22Rv1 (cell line): ENCODE data around the gene AOPEP.
A peak's percentile ranks its signal among the peaks of the same experiment; 100 is the strongest.

Source experiments
- H3K27ac ChIP-seq: fragments of 450-650 bp; 2 replicates; pipeline ENCODE4 v1.5.1; 2017
- ZFX ChIP-seq: fragments of 450-650 bp; IDR thresholded peaks from 2 replicates; pipeline ENCODE4 v1.6.1; 2017; ENCODE audit warnings: antibody characterized with exemption, borderline replicate concordance
- TF ChIP-seq, protein P1 (sequence below): fragments of 450-650 bp; IDR thresholded peaks from 2 replicates; pipeline ENCODE4 v1.5.1; 2017; ENCODE audit warnings: mild to moderate bottlenecking

AOPEP gene

DNA sequence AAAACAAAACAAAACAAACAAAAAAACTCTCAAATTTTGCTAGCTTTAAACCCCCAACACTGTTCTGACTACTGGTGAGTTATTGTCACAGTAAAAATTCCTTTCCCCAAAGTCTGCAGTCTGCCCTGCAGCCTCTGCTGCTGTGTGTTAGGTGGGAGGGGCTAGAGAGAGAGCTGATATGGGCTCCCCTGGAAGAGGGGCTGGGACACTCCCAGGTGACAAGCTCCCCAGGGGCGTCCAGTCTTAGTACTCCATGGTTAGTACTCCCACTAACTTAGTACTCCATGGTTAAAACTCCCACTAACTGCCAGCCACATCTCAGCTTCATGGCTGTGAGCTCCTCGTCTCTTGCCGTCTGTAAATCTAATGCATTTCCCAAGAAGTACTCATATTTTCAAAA is 399.2 kb downstream of the AOPEP start:
- no peak overlapping the region for H3K27ac ChIP-seq
- TF ChIP-seq, protein P1, sequence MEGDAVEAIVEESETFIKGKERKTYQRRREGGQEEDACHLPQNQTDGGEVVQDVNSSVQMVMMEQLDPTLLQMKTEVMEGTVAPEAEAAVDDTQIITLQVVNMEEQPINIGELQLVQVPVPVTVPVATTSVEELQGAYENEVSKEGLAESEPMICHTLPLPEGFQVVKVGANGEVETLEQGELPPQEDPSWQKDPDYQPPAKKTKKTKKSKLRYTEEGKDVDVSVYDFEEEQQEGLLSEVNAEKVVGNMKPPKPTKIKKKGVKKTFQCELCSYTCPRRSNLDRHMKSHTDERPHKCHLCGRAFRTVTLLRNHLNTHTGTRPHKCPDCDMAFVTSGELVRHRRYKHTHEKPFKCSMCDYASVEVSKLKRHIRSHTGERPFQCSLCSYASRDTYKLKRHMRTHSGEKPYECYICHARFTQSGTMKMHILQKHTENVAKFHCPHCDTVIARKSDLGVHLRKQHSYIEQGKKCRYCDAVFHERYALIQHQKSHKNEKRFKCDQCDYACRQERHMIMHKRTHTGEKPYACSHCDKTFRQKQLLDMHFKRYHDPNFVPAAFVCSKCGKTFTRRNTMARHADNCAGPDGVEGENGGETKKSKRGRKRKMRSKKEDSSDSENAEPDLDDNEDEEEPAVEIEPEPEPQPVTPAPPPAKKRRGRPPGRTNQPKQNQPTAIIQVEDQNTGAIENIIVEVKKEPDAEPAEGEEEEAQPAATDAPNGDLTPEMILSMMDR: no peak
- no peak for TF ChIP-seq ZFX

DNA sequence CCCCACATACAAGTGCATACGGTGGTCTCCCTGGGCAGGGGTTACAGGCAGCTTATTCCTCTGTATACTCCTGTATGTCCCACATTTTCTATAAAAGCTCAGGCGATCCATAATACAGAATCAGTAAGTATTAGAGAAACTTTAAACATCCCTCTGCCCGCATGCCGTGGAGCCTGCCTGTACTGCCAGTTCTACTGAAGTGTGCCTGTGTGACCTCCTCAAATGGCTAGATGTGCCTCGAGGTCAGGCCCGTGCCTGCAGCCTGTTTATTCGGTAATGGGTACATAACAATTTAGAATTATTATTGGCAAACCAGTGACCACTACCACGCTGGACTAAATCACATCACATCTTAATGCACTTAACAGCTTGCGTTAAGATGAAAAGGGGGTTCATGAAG is 400.2 kb downstream of the AOPEP start:
- H3K27ac ChIP-seq: no peak overlapping the region
- no peak for TF ChIP-seq ZFX
- TF ChIP-seq, protein P1: no peak

DNA sequence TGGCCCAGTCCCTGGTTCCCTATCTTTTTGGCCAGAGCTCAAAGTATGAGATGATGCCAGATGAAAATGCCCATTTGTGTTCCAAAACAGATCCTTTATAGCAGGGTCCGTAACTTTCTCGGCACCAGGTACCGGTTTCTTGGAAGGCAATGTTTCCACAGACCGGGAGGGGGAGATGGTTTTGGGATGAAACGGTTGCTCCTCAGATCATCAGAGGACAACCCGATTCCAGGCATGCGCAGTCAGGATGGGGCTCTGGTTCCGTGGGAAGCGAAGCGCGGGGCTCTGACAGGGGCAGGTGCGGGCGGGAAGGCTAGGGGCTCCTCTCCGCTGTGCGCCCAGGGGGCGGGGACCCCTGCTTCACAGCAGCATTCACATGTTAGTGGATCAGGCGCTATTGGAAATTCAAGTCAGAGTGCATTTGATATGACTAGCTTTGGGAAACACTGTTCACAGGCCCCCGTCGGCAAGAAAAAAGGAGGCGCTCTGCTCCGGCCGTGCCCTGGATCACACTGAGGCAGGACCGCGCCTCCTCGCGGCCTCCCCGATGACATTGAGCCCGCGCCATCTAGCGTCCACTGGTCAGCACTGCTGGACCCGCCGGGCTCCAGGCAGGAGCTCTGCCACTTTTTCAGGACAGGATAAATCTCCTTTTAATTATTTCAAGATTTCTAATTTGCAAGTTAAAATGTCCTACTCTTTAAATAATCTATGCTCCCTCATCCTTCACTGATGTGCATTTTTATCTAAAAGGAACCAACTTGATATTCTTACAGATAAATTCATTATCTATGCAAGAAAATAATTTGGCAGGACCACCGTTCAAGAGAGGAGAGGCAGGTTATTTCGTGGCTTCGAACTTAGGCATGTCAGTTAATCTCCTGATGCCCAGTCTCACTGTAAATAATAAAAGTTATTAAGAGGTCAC is 401.0 kb downstream of the AOPEP start:
- H3K27ac ChIP-seq: no peak overlapping the region
- no peak for TF ChIP-seq ZFX
- TF ChIP-seq, protein P1: peak; percentile 98

DNA sequence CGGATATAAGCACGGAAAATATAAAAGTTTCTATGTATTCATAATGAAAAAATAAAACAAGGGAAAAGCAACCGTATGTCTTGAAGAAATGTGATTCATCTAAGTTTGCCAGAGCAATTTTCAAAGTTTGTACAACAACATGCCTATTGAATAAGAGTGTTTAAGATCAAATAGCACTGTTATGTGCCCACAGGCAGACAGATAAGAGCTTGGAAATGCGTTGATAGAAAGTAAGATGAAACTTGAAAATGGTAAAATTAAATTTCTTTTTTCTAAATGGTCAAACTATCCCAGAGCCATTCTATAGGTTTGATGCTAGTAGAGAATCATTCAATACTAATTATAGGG is 401.7 kb downstream of the AOPEP start:
- H3K27ac ChIP-seq: no peak overlapping the region
- TF ChIP-seq, protein P1: no peak
- no peak for TF ChIP-seq ZFX

DNA sequence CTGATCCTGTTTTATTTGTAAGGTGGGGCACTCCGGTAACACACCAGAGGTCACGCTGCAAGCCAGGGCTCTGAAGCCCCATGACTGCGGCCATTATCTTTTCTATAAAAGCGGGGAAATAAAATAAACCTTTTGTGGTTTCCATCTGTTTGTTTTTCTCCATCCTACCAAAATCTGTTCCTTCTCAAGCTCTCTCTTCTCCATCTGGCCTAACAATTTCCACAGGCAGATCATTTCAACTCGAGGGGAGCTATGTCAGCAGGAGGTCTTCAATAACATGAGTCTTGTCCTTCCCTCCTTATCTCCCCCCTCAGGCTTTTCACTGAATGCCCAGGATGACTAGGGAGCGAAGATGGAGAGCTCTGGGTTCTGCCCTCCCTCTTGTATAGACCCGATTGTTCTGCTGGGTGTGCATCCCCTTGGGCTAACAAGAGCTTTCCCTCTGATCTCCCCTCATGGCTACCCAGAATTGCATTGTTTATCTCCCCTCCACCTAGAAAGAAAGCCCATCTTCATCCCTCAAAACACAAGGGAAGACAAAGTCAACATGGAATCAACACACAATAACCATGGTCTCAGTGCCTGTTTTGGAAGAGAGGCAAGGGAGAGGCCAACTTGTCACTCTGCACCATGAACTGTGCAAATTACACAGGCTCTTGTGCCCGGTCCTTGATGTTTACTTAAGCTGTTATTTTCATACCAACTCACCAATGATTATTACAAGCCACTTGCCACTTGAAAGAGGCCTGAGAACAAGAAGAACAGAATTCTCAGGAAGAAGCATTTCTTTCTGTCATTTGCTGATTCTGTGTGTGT is 403.2 kb downstream of the AOPEP start:
- TF ChIP-seq ZFX: no peak

DNA sequence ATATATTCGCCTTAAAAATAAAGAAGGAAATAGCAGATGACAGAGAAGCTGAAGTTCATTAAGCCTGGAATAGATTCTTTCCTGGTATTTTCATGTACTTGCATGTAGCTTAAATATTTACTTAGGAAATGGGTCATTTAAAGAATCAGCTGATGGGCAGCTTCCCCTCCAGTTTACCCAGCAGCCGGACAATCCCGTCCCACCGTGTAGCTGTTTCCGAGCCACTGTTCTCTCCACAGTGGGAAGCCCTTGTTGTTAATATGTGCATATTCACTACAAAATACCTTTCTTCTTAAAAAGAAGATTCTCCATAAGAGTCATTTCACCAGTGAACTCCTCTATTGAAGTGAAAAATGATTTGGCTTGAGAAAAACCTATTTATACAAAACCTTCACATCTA is 404.0 kb downstream of the AOPEP start:
- TF ChIP-seq, protein P1: no peak
- no peak for TF ChIP-seq ZFX
- H3K27ac ChIP-seq: 0 out of 2 replicates have a peak overlapping the region, but pooled peaks have one; percentile 1

More for the DNA sequence above, 403.2 kb downstream of the AOPEP start:
- H3K27ac ChIP-seq: 0 out of 2 replicates have a peak overlapping the region, but pooled peaks have one; percentile 1

DNA sequence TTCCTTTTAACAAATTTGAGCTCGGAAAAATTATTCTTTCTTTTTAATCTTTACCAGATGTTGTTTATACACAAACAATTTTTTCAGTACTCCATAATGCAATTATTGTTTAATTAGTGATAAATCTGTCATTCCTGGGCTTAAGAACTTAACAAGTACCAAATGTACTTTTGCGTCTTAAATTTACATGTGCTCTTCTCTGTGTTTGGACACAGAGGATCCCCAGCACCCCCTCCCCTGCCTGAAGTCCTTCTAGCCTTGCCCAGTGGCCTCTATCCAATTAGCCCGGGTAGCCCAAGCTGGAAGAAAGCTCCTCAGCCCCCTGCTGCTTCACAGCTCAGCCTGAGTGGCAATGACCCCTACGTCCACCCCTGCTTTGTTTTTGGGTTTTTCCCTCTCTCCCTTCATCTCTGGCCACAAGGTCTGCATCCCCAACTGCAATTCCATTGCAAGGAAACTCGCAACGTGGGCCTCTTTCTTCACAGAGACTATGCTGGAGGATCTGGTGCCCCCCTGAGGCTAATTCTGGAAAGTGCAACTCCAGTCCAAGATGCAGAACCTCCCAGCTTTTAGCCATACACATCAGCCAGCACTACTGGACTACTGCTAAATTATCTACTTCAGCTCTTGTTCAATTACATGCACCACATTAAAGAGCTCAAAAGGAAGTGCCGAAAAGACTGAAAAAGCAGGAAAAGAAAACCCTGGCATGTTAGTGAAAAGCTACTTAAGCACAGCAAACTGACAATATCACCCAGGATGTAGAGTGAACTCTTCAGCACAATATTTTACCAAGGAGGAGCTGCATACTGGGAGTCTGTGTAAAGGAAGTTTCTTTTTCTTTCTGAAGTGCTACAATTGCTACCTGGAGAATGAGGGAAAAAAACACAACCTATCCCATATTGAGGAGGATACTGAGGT is 404.8 kb downstream of the AOPEP start:
- no peak for TF ChIP-seq ZFX
- TF ChIP-seq, protein P1: peak; percentile 92
- peak overlapping the region; percentile 7; the same call in 1 of the 2 replicates for H3K27ac ChIP-seq
